AG04450 (cell line): ENCODE data around the gene AKAP10. TPM values are rescaled to one million over a fixed set of nuclear protein-coding genes. Genes with fewer than 3 reads are reported as not detected.

ENCODE experiments used
- CTCF ChIA-PET: fragments of 300-600, 350-600 bp; formaldehyde crosslinking; extraction: SDS; loops from one replicate; lab custom pipeline; 2022; ENCODE audit warnings: antibody characterized with exemption, inconsistent platforms; lab: Charles Lee
- POLR2A ChIA-PET: fragments of 350-600 bp; formaldehyde crosslinking; extraction: SDS; loops from one replicate; lab custom pipeline; 2021; ENCODE audit warnings: antibody characterized with exemption, inconsistent platforms; lab: Yijun Ruan, JAX
- DNase-seq: peaks from one replicate; pipeline ENCODE4 v3.0.0-alpha.2; 2011; ENCODE audit warnings: low read depth, low spot score
- H3K27ac ChIP-seq: one replicate; pipeline ENCODE4 v1.5.1; 2012; ENCODE audit warnings: low read depth, low read length, control low read depth
- H3K27me3 ChIP-seq: one replicate; pipeline ENCODE4 v1.6.0; 2012; ENCODE audit warnings: low read length; ENCODE audit not compliant: control insufficient read depth, insufficient read depth
- H3K4me3 ChIP-seq: 2 replicates; pipeline ENCODE4 v1.5.1; 2011; ENCODE audit warnings: mild to moderate bottlenecking, low read depth, low read length, control low read depth
- H3K9me3 ChIP-seq: 2 replicates; pipeline ENCODE4 v1.5.1; 2012; ENCODE audit warnings: low read length; ENCODE audit not compliant: control insufficient read depth, insufficient read depth
- polyA plus RNA-seq: library from polyadenylated mRNA; depleted of rRNA; stranded (reverse); fragments of >200 nt; gene quantifications from 2 replicates; pipeline ENCODE4 v1.2.3, GENCODE V29; 2011
- TF ChIP-seq, protein P1 (sequence below): IDR thresholded peaks from 2 replicates; pipeline ENCODE4 v1.5.1; 2011; ENCODE audit warnings: low read depth, low read length, control low read depth, inconsistent platforms

Gene AKAP10
- polyA plus RNA-seq, 1 experiment, result 33.2 TPM

DNA sequence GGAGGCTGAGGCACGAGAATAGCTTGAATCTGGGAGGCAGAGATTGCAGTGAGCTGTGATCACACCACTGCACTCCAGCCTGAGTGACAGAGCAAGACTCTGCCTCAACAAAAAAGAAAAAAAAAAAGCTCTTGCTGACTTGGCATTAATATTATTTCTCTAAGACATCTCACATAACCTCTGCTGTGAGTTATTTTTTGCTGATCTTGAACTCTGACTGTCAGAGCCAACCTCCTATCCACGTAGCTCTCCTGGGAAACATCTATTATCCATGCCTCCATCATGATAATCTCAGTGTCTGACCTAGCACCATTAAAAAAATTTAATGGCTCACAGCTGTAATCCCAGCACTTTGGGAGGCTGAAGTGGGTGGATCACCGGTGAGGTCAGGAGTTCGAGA, 97.2 kb downstream of the AKAP10 start:
- Histone ChIP-seq H3K27me3 (peaks cover 12% of the 10 kb centered on the region), H3K9me3 (no peaks in the 10 kb centered on the region), H3K27ac (no peak overlapping the region), H3K4me3 (no peak overlapping the region)
- TF ChIP-seq, protein P1, sequence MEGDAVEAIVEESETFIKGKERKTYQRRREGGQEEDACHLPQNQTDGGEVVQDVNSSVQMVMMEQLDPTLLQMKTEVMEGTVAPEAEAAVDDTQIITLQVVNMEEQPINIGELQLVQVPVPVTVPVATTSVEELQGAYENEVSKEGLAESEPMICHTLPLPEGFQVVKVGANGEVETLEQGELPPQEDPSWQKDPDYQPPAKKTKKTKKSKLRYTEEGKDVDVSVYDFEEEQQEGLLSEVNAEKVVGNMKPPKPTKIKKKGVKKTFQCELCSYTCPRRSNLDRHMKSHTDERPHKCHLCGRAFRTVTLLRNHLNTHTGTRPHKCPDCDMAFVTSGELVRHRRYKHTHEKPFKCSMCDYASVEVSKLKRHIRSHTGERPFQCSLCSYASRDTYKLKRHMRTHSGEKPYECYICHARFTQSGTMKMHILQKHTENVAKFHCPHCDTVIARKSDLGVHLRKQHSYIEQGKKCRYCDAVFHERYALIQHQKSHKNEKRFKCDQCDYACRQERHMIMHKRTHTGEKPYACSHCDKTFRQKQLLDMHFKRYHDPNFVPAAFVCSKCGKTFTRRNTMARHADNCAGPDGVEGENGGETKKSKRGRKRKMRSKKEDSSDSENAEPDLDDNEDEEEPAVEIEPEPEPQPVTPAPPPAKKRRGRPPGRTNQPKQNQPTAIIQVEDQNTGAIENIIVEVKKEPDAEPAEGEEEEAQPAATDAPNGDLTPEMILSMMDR, result no peak
- CTCF ChIA-PET, result no interaction called here
- no peak for DNase-seq
- POLR2A ChIA-PET, result interaction anchor here (0.6 kb wide), 1 partner anchor 55 kb away, joined by 3 read pairs; no protein-coding TSS in a partner anchor

DNA sequence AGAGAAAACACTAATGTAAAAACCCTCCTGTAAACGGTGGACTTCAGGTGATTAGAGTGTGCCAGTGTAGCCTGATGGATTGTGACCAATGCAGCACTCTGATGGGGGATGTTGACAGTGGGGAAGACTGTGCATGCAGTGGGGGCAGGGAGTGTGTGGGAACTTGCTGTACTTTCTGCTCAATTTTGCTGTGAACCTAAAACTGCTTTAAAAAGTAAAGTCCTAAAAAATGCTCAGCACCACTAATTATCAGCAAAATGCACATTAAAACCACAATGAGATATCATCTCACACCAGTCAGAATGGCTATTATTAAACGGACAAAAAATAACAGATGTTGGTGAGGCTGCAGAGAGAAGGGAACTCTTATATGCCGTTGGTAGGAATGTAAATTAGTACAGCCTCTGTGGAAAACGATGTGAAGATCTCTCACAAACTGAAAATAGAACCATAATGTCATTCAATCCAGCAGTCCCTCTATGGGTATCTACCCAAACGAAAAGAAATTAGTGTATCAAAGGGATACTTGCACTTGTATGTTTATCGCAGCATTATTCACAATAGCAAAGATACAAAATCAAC, 100.2 kb downstream of the AKAP10 start:
- CTCF ChIA-PET, result no interaction called here
- no peak overlapping the region for H3K27ac ChIP-seq

DNA sequence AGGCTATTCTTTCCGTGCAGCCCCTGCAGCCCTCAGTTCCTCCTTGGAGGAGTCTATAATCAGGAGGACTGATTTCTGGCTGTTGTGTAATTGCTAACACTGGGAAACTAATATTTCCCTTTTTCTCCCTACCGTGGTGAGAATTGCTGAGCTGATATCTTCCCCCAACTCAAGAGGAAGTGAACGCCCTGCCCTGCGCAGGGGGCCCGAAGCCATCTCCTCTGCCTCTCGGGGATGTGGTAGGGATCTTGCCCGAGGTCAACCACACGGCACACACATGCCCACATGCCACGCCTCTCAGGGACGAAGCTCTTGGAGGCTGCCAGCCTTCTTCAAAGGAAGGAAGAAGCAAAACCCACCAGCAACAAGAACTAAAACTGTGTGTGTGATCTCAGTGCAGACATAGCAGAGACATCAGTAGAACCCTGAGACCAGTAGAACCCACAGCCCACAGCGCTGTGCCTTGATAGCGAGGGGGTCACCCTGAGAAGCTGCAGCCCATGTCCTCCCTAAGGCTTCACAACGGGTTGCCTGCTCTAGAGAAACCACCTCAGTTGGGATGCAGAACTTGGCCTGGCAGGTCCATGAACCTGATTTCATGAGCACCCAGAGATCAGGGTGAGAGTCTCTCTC, 101.0 kb downstream of the AKAP10 start:
- DNase-seq, result no peak
- Histone ChIP-seq H3K27ac (no peak overlapping the region), H3K4me3 (no peak overlapping the region), H3K9me3 (no peaks in the 10 kb centered on the region), H3K27me3 (peaks cover 16% of the 10 kb centered on the region)
- ChIA-PET POLR2A (no interaction called here), CTCF (no interaction called here)
- TF ChIP-seq, protein P1, result no peak

More for the DNA sequence above, 100.2 kb downstream of the AKAP10 start:
- DNase-seq, result no peak
- H3K9me3 ChIP-seq, result no peaks in the 10 kb centered on the region
- POLR2A ChIA-PET, result interaction anchor here (0.6 kb wide), 1 partner anchor 54 kb away, joined by 3 read pairs; no protein-coding TSS in a partner anchor
- TF ChIP-seq, protein P1, result no peak
- no peak overlapping the region for H3K4me3 ChIP-seq
- peaks cover 16% of the 10 kb centered on the region for H3K27me3 ChIP-seq

DNA sequence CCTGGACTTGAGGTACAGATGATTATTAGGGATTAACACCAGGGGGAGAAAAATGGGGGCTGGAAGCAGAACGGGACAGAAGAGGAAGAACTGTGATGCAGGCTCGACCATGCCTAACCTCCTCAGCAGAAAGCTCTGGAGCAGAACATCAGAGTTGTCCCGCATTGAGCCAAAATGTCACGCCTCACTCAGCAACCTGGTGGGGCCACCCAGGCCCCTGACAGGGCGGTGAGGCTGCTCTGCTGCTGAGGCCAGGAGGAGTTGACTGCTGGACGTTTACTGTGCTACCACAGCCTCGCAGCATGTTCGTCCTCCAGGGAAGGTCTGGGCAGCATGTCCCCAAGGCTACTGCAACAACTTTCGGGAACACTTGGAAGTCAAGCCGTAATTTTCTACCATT, 103.4 kb downstream of the AKAP10 start:
- no peak for DNase-seq
- TF ChIP-seq, protein P1, result no peak
- Histone ChIP-seq H3K27me3 (peaks cover 10% of the 10 kb centered on the region), H3K9me3 (no peaks in the 10 kb centered on the region), H3K27ac (no peak overlapping the region), H3K4me3 (no peak overlapping the region)
- ChIA-PET POLR2A (no interaction called here), CTCF (interaction anchor here (0.6 kb wide), 1 partner anchor 51 kb away, joined by 3 read pairs; no protein-coding TSS in a partner anchor)

DNA sequence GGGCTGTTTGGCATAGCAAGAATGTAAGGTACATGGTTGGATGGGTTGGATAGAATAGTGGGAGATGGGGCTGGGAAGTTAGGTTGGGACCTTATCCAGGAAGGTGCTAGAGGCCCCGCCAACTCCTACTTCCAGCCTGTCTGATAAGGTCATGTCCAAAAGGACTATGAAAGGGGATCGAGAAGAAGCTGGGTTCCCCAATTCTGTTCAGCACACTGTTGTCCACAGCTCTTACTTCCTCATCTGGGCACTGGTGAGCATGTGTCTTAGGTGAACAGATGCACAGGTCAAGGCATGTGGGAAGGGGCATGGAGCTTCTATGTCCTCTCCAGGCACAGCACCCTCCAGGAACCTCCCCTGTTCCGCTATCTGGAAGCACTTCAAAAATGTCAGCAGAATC, 104.3 kb downstream of the AKAP10 start:
- DNase-seq, result no peak
- POLR2A ChIA-PET, result no interaction called here
- CTCF ChIA-PET, result no interaction called here

More for the DNA sequence above, 104.3 kb downstream of the AKAP10 start:
- TF ChIP-seq, protein P1, result no peak
- Histone ChIP-seq H3K4me3 (no peak overlapping the region), H3K27ac (no peak overlapping the region), H3K27me3 (peaks cover 9% of the 10 kb centered on the region), H3K9me3 (no peaks in the 10 kb centered on the region)
